HG03565 (cell line): ENCODE measurements around the gene PKN3.

Experiments
- ATAC-seq: cut with Tn5 transposase; IDR thresholded peaks from one replicate; pipeline ENCODE4 v1.9.1; 2021; ENCODE audit warnings: mild to moderate bottlenecking, moderate library complexity; ENCODE audit not compliant: unreplicated experiment

The PKN3 gene

GRCh38 chr9:128715436-128715750, 13.1 kb downstream of the PKN3 start:
- ATAC-seq = no peak

- ATAC-seq = no peak
These were observed 14.4 kb downstream of the PKN3 start for GRCh38 chr9:128716581-128717254.

- ATAC-seq = no peak
These were observed 15.7 kb downstream of the PKN3 start for GRCh38 chr9:128718047-128718446.

- ATAC-seq = no peak
These were observed 16.2 kb downstream of the PKN3 start for GRCh38 chr9:128718475-128718874.

- no peak for ATAC-seq
These were observed 17.8 kb downstream of the PKN3 start for GRCh38 chr9:128719919-128720605.

GRCh38 chr9:128720841-128721486, 18.7 kb downstream of the PKN3 start:
- no peak for ATAC-seq

- ATAC-seq = no peak
These were observed 19.2 kb downstream of the PKN3 start for GRCh38 chr9:128721487-128722010.

- ATAC-seq = no peak
These were observed 20.4 kb downstream of the PKN3 start for GRCh38 chr9:128722380-128723351.

GRCh38 chr9:128723352-128723865, 21.1 kb downstream of the PKN3 start:
- no peak for ATAC-seq

- peak; percentile 91 for ATAC-seq
These were observed 21.8 kb downstream of the PKN3 start, which contains the start of gene ZDHHC12 for GRCh38 chr9:128723866-128724743. Gene ZDHHC12, minus strand, starts transcription at chr9:128724127. Its CDS starts 34 bp downstream, at chr9:128724093.

GRCh38 chr9:128724744-128725211, 22.5 kb downstream of the PKN3 start:
- ATAC-seq = peak; percentile 11

- ATAC-seq = no peak
These were observed 25.4 kb downstream of the PKN3 start for GRCh38 chr9:128727640-128728248.

GRCh38 chr9:128728298-128728697, 26.0 kb downstream of the PKN3 start:
- ATAC-seq = no peak

GRCh38 chr9:128729302-128729701, 27.0 kb downstream of the PKN3 start:
- no peak for ATAC-seq

- no peak for ATAC-seq
These were observed 27.6 kb downstream of the PKN3 start for GRCh38 chr9:128729766-128730517.

- no peak for ATAC-seq
These were observed 28.8 kb downstream of the PKN3 start for GRCh38 chr9:128731093-128731492.

- ATAC-seq = no peak
These were observed 29.4 kb downstream of the PKN3 start for GRCh38 chr9:128731691-128732090.

- no peak for ATAC-seq
These were observed 30.3 kb downstream of the PKN3 start for GRCh38 chr9:128732576-128732975.
